ENCODE results near the gene DMBX1.

The DMBX1 gene

GRCh38 chr1:46444466-46444865 is 45.2 kb upstream of the DMBX1 start:
- Histone ChIP-seq H3K18ac (ENCODE audit: low read length) (no peak overlapping the region), H3K4me2 (ENCODE audit: insufficient read depth, low read length, poor library complexity, severe bottlenecking) (no peak overlapping the region), H2BK5ac (ENCODE audit: low read length) (no peak overlapping the region), H3K4me1 (ENCODE audit: control insufficient read depth in 2 of 2, insufficient read depth in 1 of 2, low read depth in 1 of 2, low read length in 2 of 2) (peaks cover 0 to 5% of the 10 kb centered on the region in 2 donors), H3K27me3 (ENCODE audit: control insufficient read depth in 3 of 3, insufficient read depth in 3 of 3, low read depth in 1 of 3, low read length in 3 of 3) (peaks cover 23 to 65% (median 40%) of the 10 kb centered on the region in 3 experiments), H3K27ac (replicated peaks; ENCODE audit: low read length) (no peak overlapping the region), H2BK120ac (ENCODE audit: low read depth, low read length) (no peak overlapping the region), H3K79me1 (ENCODE audit: low read depth, low read length) (no peaks in the 10 kb centered on the region), H2BK15ac (ENCODE audit: low read length) (no peak overlapping the region), H3K9ac (ENCODE audit: low read depth, low read length, poor library complexity) (no peak overlapping the region), H2AK5ac (ENCODE audit: low read depth, low read length) (no peak overlapping the region), H3K14ac (ENCODE audit: low read length) (no peak overlapping the region), H4K91ac (ENCODE audit: low read depth, low read length, poor library complexity) (no peak overlapping the region), H2AFZ (ENCODE audit: low read length) (no peak overlapping the region), H2BK12ac (ENCODE audit: low read length) (no peak overlapping the region), H3K9me3 (replicated peaks in 1 of 2; ENCODE audit: control insufficient read depth in 2 of 2, insufficient read depth in 1 of 2, low read depth in 1 of 2, low read length in 2 of 2) (no peaks in the 10 kb centered on the region), H3K4ac (ENCODE audit: low read length) (no peak overlapping the region), H3K23ac (ENCODE audit: low read depth, low read length, poor library complexity) (no peak overlapping the region), H3K4me3 (ENCODE audit: low read length in 2 of 2) (no peak overlapping the region), H3K36me3 (replicated peaks in 1 of 2; ENCODE audit: control insufficient read depth in 2 of 2, insufficient read depth in 2 of 2, low read length in 2 of 2) (no peaks in the 10 kb centered on the region), H4K8ac (ENCODE audit: low read depth, low read length) (no peak overlapping the region)
- no peak for DNase-seq (ENCODE audit: low spot score)
- no CpG with 5 or more reads among the region's 3 CpGs for WGBS, 2 donors (ENCODE audit: extremely low coverage in 2 of 2, insufficient read length in 2 of 2, insufficient replicate concordance in 1 of 2)

- no peak overlapping the region for H3K18ac ChIP-seq (ENCODE audit: low read length)
- H3K79me1 ChIP-seq (ENCODE audit: low read depth, low read length): no peaks in the 10 kb centered on the region
- no peak overlapping the region for H2BK12ac ChIP-seq (ENCODE audit: low read length)
- H3K27me3 ChIP-seq (ENCODE audit: control insufficient read depth in 3 of 3, insufficient read depth in 3 of 3, low read depth in 1 of 3, low read length in 3 of 3): peaks cover 23 to 72% (median 53%) of the 10 kb centered on the region in 3 experiments
- no peak overlapping the region for H3K23ac ChIP-seq (ENCODE audit: low read depth, low read length, poor library complexity)
- H4K8ac ChIP-seq (ENCODE audit: low read depth, low read length): no peak overlapping the region
- no peak overlapping the region for H3K4me2 ChIP-seq (ENCODE audit: insufficient read depth, low read length, poor library complexity, severe bottlenecking)
- no peak overlapping the region for H3K4me3 ChIP-seq (ENCODE audit: low read length in 2 of 2)
- no peak overlapping the region for H2BK5ac ChIP-seq (ENCODE audit: low read length)
- no peak overlapping the region for H3K27ac ChIP-seq (replicated peaks; ENCODE audit: low read length)
- H3K4ac ChIP-seq (ENCODE audit: low read length): no peak overlapping the region
- H3K14ac ChIP-seq (ENCODE audit: low read length): no peak overlapping the region
- H3K9me3 ChIP-seq (replicated peaks in 1 of 2; ENCODE audit: control insufficient read depth in 2 of 2, insufficient read depth in 1 of 2, low read depth in 1 of 2, low read length in 2 of 2): no peaks in the 10 kb centered on the region
- no peak overlapping the region for H2BK15ac ChIP-seq (ENCODE audit: low read length)
- peaks cover 0 to 5% of the 10 kb centered on the region in 2 donors for H3K4me1 ChIP-seq (ENCODE audit: control insufficient read depth in 2 of 2, insufficient read depth in 1 of 2, low read depth in 1 of 2, low read length in 2 of 2)
- H2BK120ac ChIP-seq (ENCODE audit: low read depth, low read length): no peak overlapping the region
- H2AK5ac ChIP-seq (ENCODE audit: low read depth, low read length): no peak overlapping the region
- H3K9ac ChIP-seq (ENCODE audit: low read depth, low read length, poor library complexity): no peak overlapping the region
- no CpG with 5 or more reads among the region's 3 CpGs for WGBS, 2 donors (ENCODE audit: extremely low coverage in 2 of 2, insufficient read length in 2 of 2, insufficient replicate concordance in 1 of 2)
- no peaks in the 10 kb centered on the region for H3K36me3 ChIP-seq (replicated peaks in 1 of 2; ENCODE audit: control insufficient read depth in 2 of 2, insufficient read depth in 2 of 2, low read length in 2 of 2)
- DNase-seq (ENCODE audit: low spot score): no peak
- no peak overlapping the region for H2AFZ ChIP-seq (ENCODE audit: low read length)
- no peak overlapping the region for H4K91ac ChIP-seq (ENCODE audit: low read depth, low read length, poor library complexity)
These were observed 43.8 kb upstream of the DMBX1 start for GRCh38 chr1:46445773-46446256.

GRCh38 chr1:46446646-46447498 is 42.8 kb upstream of the DMBX1 start:
- Histone ChIP-seq H3K27ac (replicated peaks; ENCODE audit: low read length) (no peak overlapping the region), H2BK5ac (ENCODE audit: low read length) (no peak overlapping the region), H3K9me3 (replicated peaks in 1 of 2; ENCODE audit: control insufficient read depth in 2 of 2, insufficient read depth in 1 of 2, low read depth in 1 of 2, low read length in 2 of 2) (no peaks in the 10 kb centered on the region), H3K27me3 (ENCODE audit: control insufficient read depth in 3 of 3, insufficient read depth in 3 of 3, low read depth in 1 of 3, low read length in 3 of 3) (peaks cover 23 to 82% (median 63%) of the 10 kb centered on the region in 3 experiments), H3K4me1 (ENCODE audit: control insufficient read depth in 2 of 2, insufficient read depth in 1 of 2, low read depth in 1 of 2, low read length in 2 of 2) (peaks cover 0 to 5% of the 10 kb centered on the region in 2 donors), H3K14ac (ENCODE audit: low read length) (no peak overlapping the region), H3K36me3 (replicated peaks in 1 of 2; ENCODE audit: control insufficient read depth in 2 of 2, insufficient read depth in 2 of 2, low read length in 2 of 2) (no peaks in the 10 kb centered on the region), H2AFZ (ENCODE audit: low read length) (no peak overlapping the region), H3K4me3 (ENCODE audit: low read length in 2 of 2) (no peak overlapping the region), H2BK15ac (ENCODE audit: low read length) (no peak overlapping the region), H3K18ac (ENCODE audit: low read length) (no peak overlapping the region), H2BK12ac (ENCODE audit: low read length) (no peak overlapping the region), H3K79me1 (ENCODE audit: low read depth, low read length) (no peaks in the 10 kb centered on the region), H3K9ac (ENCODE audit: low read depth, low read length, poor library complexity) (no peak overlapping the region), H3K4ac (ENCODE audit: low read length) (no peak overlapping the region), H3K23ac (ENCODE audit: low read depth, low read length, poor library complexity) (no peak overlapping the region), H3K4me2 (ENCODE audit: insufficient read depth, low read length, poor library complexity, severe bottlenecking) (no peak overlapping the region), H2BK120ac (ENCODE audit: low read depth, low read length) (no peak overlapping the region), H4K91ac (ENCODE audit: low read depth, low read length, poor library complexity) (no peak overlapping the region), H2AK5ac (ENCODE audit: low read depth, low read length) (no peak overlapping the region), H4K8ac (ENCODE audit: low read depth, low read length) (no peak overlapping the region)
- DNase-seq (ENCODE audit: low spot score): peak; percentile 81
- WGBS, 2 donors (ENCODE audit: extremely low coverage in 2 of 2, insufficient read length in 2 of 2, insufficient replicate concordance in 1 of 2): no CpG with 5 or more reads among the region's 15 CpGs

- H3K9ac ChIP-seq (ENCODE audit: low read depth, low read length, poor library complexity): no peak overlapping the region
- no peaks in the 10 kb centered on the region for H3K9me3 ChIP-seq (replicated peaks in 1 of 2; ENCODE audit: control insufficient read depth in 2 of 2, insufficient read depth in 1 of 2, low read depth in 1 of 2, low read length in 2 of 2)
- H2AK5ac ChIP-seq (ENCODE audit: low read depth, low read length): peak overlapping the region; percentile 22
- no peak overlapping the region for H2BK120ac ChIP-seq (ENCODE audit: low read depth, low read length)
- H3K4me2 ChIP-seq (ENCODE audit: insufficient read depth, low read length, poor library complexity, severe bottlenecking): peak overlapping the region; percentile 51
- WGBS, 2 donors (ENCODE audit: extremely low coverage in 2 of 2, insufficient read length in 2 of 2, insufficient replicate concordance in 1 of 2): no CpG with 5 or more reads among the region's 14 CpGs
- H3K4ac ChIP-seq (ENCODE audit: low read length): no peak overlapping the region
- H4K8ac ChIP-seq (ENCODE audit: low read depth, low read length): no peak overlapping the region
- no peak overlapping the region for H2BK15ac ChIP-seq (ENCODE audit: low read length)
- peaks cover 0 to 3% of the 10 kb centered on the region in 2 donors for H3K4me1 ChIP-seq (ENCODE audit: control insufficient read depth in 2 of 2, insufficient read depth in 1 of 2, low read depth in 1 of 2, low read length in 2 of 2)
- no peak overlapping the region for H4K91ac ChIP-seq (ENCODE audit: low read depth, low read length, poor library complexity)
- peak overlapping the region; percentile 18 for H3K23ac ChIP-seq (ENCODE audit: low read depth, low read length, poor library complexity)
- H3K79me1 ChIP-seq (ENCODE audit: low read depth, low read length): no peaks in the 10 kb centered on the region
- peak overlapping the region; percentile 25 for H3K18ac ChIP-seq (ENCODE audit: low read length)
- H2BK12ac ChIP-seq (ENCODE audit: low read length): no peak overlapping the region
- H2BK5ac ChIP-seq (ENCODE audit: low read length): no peak overlapping the region
- H3K14ac ChIP-seq (ENCODE audit: low read length): no peak overlapping the region
- H2AFZ ChIP-seq (ENCODE audit: low read length): peak overlapping the region; percentile 83
- no peak overlapping the region for H3K4me3 ChIP-seq (ENCODE audit: low read length in 2 of 2)
- no peak overlapping the region for H3K27ac ChIP-seq (replicated peaks; ENCODE audit: low read length)
- H3K36me3 ChIP-seq (replicated peaks in 1 of 2; ENCODE audit: control insufficient read depth in 2 of 2, insufficient read depth in 2 of 2, low read length in 2 of 2): no peaks in the 10 kb centered on the region
- H3K27me3 ChIP-seq (ENCODE audit: control insufficient read depth in 3 of 3, insufficient read depth in 3 of 3, low read depth in 1 of 3, low read length in 3 of 3): peaks cover 23 to 90% (median 71%) of the 10 kb centered on the region in 3 experiments
- DNase-seq (ENCODE audit: low spot score): no peak
These were observed 42.0 kb upstream of the DMBX1 start for GRCh38 chr1:46447499-46448108.
